Liver (tissue), 3 donors: Measurements from ENCODE around the gene UNC13A.
"Not testable (repeated sequence)": the region's sequence is repeated elsewhere in the genome, so short reads cannot be mapped to it uniquely, and the experiment has no call there.

Experiments
- CTCF ChIP-seq: fragments of 150-350 bp; IDR thresholded peaks from 2 replicates; pipeline ENCODE4 v1.5.1; 2017; ENCODE audit warnings: improper control_type of control experiment, low read depth, low read length; ENCODE audit not compliant: missing input control
- HNF4A ChIP-seq, 2 donors: conservative IDR thresholded peaks; 2 replicates each; pipeline ENCODE4 v1.6.1; 2016; ENCODE audit warnings: antibody characterized with exemption in 2 of 2, mild to moderate bottlenecking in 2 of 2
- JUND ChIP-seq, 2 donors: IDR thresholded peaks; 2 replicates each; pipeline ENCODE4 v1.6.1; 2016; ENCODE audit warnings: antibody characterized with exemption in 2 of 2
- MAX ChIP-seq: IDR thresholded peaks from 2 replicates; pipeline ENCODE4 v1.6.1; 2016; ENCODE audit warnings: antibody characterized with exemption
- NR2F2 ChIP-seq: IDR thresholded peaks from 2 replicates; pipeline ENCODE4 v1.6.1; 2016; ENCODE audit warnings: antibody characterized with exemption
- RAD21 ChIP-seq, 2 donors: IDR thresholded peaks; 2 replicates each; pipeline ENCODE4 v1.6.1; 2016; ENCODE audit warnings: antibody characterized with exemption in 2 of 2, mild to moderate bottlenecking in 2 of 2
- REST ChIP-seq: IDR thresholded peaks from 2 replicates; pipeline ENCODE4 v1.6.1; 2016; ENCODE audit warnings: antibody characterized with exemption, mild to moderate bottlenecking
- RXRA ChIP-seq, 2 donors: IDR thresholded peaks; 2 replicates each; pipeline ENCODE4 v1.6.1; 2017 to 2018; ENCODE audit warnings: antibody characterized with exemption in 2 of 2, mild to moderate bottlenecking in 1 of 2
- SP1 ChIP-seq: IDR thresholded peaks from 2 replicates; pipeline ENCODE4 v1.6.1; 2018; ENCODE audit warnings: antibody characterized with exemption, mild to moderate bottlenecking
- TAF1 ChIP-seq: conservative IDR thresholded peaks from 2 replicates; pipeline ENCODE4 v1.6.1; 2016; ENCODE audit warnings: antibody characterized with exemption, mild to moderate bottlenecking
- YY1 ChIP-seq: IDR thresholded peaks from 2 replicates; pipeline ENCODE4 v1.6.1; 2016; ENCODE audit warnings: antibody characterized with exemption, mild to moderate bottlenecking
- ZBTB33 ChIP-seq: IDR thresholded peaks from 2 replicates; pipeline ENCODE4 v1.6.1; 2016; ENCODE audit warnings: antibody characterized with exemption
- donor health status: healthy.
- donor health status: healthy.

GRCh38 chr19:17552735-17553134 lies 135.4 kb downstream of the UNC13A start:
- TF ChIP-seq YY1; RAD21 (IDR thresholded peaks at IDR 0.05); CTCF; JUND (IDR thresholded peaks at IDR 0.05); MAX; RXRA (IDR thresholded peaks at IDR 0.05); SP1; ZBTB33; NR2F2; TAF1; HNF4A (conservative IDR thresholded peaks at IDR 0.05); REST: not testable (repeated sequence)
